Ascending aorta (tissue), 2 donors: ENCODE data around the gene UNC5A. TPM values are rescaled to one million over a fixed set of nuclear protein-coding genes. Genes with fewer than 3 reads are reported as not detected.

Source experiments
- DNase-seq, 2 donors: peaks; one replicate each; pipeline ENCODE4 v3.0.0-alpha.2; 2019; ENCODE audit warnings: low spot score in 2 of 2
- H3K27ac ChIP-seq, 2 donors: fragments of 200-600 bp; sonication (generic); one replicate each; pipeline ENCODE4 v1.5.1; 2016 to 2017; ENCODE audit warnings: mild to moderate bottlenecking in 1 of 2
- H3K27me3 ChIP-seq: fragments of 200-600 bp; sonication (generic); one replicate; pipeline ENCODE4 v1.5.1; 2017
- H3K36me3 ChIP-seq, 2 donors: fragments of 200-600 bp; sonication (generic); one replicate each; pipeline ENCODE4 v1.5.1; 2016
- H3K4me1 ChIP-seq, 2 donors: fragments of 200-600 bp; sonication (generic); one replicate each; pipeline ENCODE4 v1.5.1; 2016 to 2017; ENCODE audit warnings: mild to moderate bottlenecking in 1 of 2
- H3K4me3 ChIP-seq, 2 donors: fragments of 200-600 bp; sonication (generic); one replicate each; pipeline ENCODE4 v1.5.1; 2016 to 2017; ENCODE audit warnings: mild to moderate bottlenecking in 1 of 2
- H3K9me3 ChIP-seq, 2 donors: fragments of 200-600 bp; sonication (generic); one replicate each; pipeline ENCODE4 v1.5.1; 2016
- intact Hi-C: fragments of 100-400 bp; cut with DNase I; formaldehyde crosslinking; loops from one replicate; pipeline ENCODE4 v1.15.1; 2023
- total RNA-seq: library from RNA; depleted of rRNA; stranded (reverse); fragments of >200 nt; gene quantifications from one replicate; pipeline ENCODE4 v1.1.0, GENCODE V29; 2016
- TF ChIP-seq, protein P1 (sequence below), 3 experiments: fragments of 200-600 bp in 2 of 3; fragments of 450-650 bp in 1 of 3; sonication (generic) in 2 of 3; IDR thresholded peaks; one replicate each; pipeline ENCODE4 v1.5.1; 2016 to 2019; ENCODE audit warnings: antibody characterized with exemption in 3 of 3, mild to moderate bottlenecking in 1 of 3, moderate library complexity in 1 of 3

The UNC5A gene
- total RNA-seq, 1 donor from 2014 or later = not detected

DNA sequence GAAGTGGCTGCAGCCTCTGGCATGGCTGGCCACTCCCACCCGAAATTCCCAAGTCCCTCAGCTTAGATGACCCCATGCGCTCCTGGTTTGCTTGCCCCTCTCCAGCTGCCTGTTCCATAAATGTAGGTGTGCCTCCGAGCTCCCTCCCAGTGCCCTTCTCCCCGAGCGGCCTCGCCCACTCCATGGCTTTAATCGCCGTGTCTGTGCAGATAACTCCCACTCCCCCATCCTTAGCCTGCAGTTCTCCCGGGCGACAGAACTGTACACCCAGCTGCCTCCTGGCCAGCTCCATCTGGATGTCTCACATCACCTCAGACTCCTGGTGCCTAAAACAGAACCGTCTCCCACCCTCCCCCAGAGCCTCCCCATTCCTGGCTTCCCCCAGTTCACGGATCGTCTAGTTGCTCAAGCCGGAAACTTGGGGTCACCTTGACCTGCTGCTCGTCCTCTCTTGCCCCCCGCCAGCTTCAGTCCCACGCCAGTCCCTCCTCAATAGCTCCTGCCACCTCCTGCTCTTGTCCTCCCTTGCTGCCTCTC is 64.7 kb downstream of the UNC5A start:
- TF ChIP-seq, protein P1, sequence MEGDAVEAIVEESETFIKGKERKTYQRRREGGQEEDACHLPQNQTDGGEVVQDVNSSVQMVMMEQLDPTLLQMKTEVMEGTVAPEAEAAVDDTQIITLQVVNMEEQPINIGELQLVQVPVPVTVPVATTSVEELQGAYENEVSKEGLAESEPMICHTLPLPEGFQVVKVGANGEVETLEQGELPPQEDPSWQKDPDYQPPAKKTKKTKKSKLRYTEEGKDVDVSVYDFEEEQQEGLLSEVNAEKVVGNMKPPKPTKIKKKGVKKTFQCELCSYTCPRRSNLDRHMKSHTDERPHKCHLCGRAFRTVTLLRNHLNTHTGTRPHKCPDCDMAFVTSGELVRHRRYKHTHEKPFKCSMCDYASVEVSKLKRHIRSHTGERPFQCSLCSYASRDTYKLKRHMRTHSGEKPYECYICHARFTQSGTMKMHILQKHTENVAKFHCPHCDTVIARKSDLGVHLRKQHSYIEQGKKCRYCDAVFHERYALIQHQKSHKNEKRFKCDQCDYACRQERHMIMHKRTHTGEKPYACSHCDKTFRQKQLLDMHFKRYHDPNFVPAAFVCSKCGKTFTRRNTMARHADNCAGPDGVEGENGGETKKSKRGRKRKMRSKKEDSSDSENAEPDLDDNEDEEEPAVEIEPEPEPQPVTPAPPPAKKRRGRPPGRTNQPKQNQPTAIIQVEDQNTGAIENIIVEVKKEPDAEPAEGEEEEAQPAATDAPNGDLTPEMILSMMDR (IDR thresholded peaks at IDR 0.05) = no peak
- no peaks in the 10 kb centered on the region for H3K27me3 ChIP-seq
- intact Hi-C loops = no loop called here

GRCh38 chr5:176875783-176876505 is 65.6 kb downstream of the UNC5A start:
- H3K4me1 ChIP-seq = no peaks in the 10 kb centered on the region
- no peak for DNase-seq
- TF ChIP-seq, protein P1 (IDR thresholded peaks at IDR 0.05) = no peak
- intact Hi-C loops = no loop called here
- no peaks in the 10 kb centered on the region for H3K36me3 ChIP-seq
- no peak overlapping the region for H3K4me3 ChIP-seq
- no peaks in the 10 kb centered on the region for H3K27me3 ChIP-seq
- H3K27ac ChIP-seq = no peak overlapping the region
- no peaks in the 10 kb centered on the region for H3K9me3 ChIP-seq

More for the DNA sequence above, 64.7 kb downstream of the UNC5A start:
- H3K4me1 ChIP-seq = no peaks in the 10 kb centered on the region
- no peaks in the 10 kb centered on the region for H3K36me3 ChIP-seq
- H3K4me3 ChIP-seq = no peak overlapping the region
- DNase-seq = no peak
- H3K9me3 ChIP-seq = no peaks in the 10 kb centered on the region
- H3K27ac ChIP-seq = no peak overlapping the region

DNA sequence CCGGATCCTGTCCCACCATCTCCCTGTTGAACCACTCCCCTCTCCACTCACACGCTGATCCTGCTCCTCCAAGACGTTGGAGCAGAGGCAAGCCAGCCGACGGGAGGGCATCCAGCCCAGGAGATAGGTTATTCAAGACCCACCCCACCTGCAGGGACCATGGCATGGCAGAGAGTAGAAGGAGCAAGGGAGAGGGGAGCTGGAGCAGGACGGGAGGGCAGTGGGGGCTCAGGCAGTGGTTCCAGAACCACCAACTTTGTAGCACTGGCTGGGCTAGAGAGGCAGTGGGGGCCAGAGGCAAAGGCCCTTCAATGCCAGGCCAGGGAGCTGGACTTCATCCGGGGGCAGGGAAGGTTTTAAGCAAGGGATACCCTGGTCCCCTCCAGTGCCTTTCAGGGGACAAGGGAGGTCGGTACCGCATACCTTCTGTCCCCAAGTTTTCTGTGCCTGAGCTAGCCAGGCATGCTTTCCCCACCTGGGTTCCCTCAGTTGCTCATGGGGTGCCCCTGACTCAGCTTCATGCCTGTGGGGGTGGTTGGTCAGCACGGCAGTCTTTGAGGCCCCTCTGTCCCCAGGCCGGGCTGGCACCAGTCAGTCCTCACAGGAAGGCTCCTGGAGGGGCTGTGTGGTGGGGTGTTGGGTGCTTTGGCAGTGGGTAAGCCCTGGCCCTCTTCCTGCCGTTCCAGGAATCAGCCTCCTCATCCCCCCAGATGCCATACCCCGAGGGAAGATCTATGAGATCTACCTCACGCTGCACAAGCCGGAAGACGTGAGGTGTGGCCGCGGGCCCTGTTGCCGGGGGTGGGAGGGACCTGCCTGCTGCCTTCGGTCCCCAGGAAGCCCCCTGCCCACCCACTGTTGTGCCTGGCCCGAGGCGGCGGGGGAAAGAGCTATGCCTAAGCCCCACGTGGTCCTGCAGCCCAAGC is 66.4 kb downstream of the UNC5A start:
- intact Hi-C loops = no loop called here
- no peaks in the 10 kb centered on the region for H3K4me1 ChIP-seq
- H3K27me3 ChIP-seq = no peaks in the 10 kb centered on the region
- H3K36me3 ChIP-seq = no peaks in the 10 kb centered on the region
- no peaks in the 10 kb centered on the region for H3K9me3 ChIP-seq
- no peak for DNase-seq
- no peak overlapping the region for H3K27ac ChIP-seq
- TF ChIP-seq, protein P1 (IDR thresholded peaks at IDR 0.05) = no peak
- no peak overlapping the region for H3K4me3 ChIP-seq

DNA sequence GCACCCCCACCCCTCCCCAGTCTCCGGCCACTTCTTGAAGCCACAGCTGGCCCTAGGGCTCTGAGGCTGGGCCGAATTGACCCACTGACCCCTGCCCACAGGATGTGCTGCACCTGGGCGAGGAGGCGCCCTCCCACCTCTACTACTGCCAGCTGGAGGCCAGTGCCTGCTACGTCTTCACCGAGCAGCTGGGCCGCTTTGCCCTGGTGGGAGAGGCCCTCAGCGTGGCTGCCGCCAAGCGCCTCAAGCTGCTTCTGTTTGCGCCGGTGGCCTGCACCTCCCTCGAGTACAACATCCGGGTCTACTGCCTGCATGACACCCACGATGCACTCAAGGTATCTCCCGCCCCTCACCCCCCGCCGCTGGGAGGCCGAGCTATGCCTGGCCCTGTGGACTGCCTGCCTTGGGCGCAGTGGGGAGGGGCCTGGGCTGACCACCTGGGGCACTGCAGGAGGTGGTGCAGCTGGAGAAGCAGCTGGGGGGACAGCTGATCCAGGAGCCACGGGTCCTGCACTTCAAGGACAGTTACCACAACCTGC is 67.5 kb downstream of the UNC5A start:
- Histone ChIP-seq H3K4me1 (no peaks in the 10 kb centered on the region), H3K36me3 (no peaks in the 10 kb centered on the region), H3K27me3 (no peaks in the 10 kb centered on the region), H3K4me3 (no peak overlapping the region), H3K27ac (no peak overlapping the region), H3K9me3 (no peaks in the 10 kb centered on the region)
- intact Hi-C loops = no loop called here
- no peak for DNase-seq
- TF ChIP-seq, protein P1 (IDR thresholded peaks at IDR 0.05) = no peak

DNA sequence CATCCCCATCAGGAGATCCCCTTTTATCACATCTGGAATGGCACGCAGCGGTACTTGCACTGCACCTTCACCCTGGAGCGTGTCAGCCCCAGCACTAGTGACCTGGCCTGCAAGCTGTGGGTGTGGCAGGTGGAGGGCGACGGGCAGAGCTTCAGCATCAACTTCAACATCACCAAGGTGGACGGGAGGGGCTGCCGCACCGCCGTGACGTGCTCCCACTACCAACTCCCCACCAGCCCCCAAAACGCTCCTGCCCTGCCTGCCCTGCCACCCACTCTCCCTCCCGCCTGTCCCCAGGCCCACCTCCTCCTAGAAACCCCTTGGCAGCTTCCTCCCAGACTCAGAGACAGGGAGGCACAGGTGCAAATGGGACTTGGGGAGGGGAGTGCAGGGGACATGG is 68.1 kb downstream of the UNC5A start:
- intact Hi-C loops = no loop called here
- TF ChIP-seq, protein P1 (IDR thresholded peaks at IDR 0.05) = no peak
- no peak overlapping the region for H3K4me3 ChIP-seq
- H3K9me3 ChIP-seq = no peaks in the 10 kb centered on the region
- H3K27me3 ChIP-seq = no peaks in the 10 kb centered on the region
- H3K36me3 ChIP-seq = no peaks in the 10 kb centered on the region
- no peaks in the 10 kb centered on the region for H3K4me1 ChIP-seq
- H3K27ac ChIP-seq = no peak overlapping the region
- no peak for DNase-seq
